GM21529 (cell line): ENCODE measurements around the gene SCN8A.
"Not testable (repeated sequence)": the region's sequence is repeated elsewhere in the genome, so short reads cannot be mapped to it uniquely, and the experiment has no call there.

ENCODE experiments used
- ATAC-seq: cut with Tn5 transposase; IDR thresholded peaks from one replicate; pipeline ENCODE4 v1.9.1; 2021; ENCODE audit not compliant: unreplicated experiment

Gene SCN8A

GRCh38 chr12:51755251-51755650, 164.2 kb downstream of the SCN8A start:
- no peak for ATAC-seq

- no peak for ATAC-seq
Observed at GRCh38 chr12:51759175-51759574, 168.1 kb downstream of the SCN8A start.

- ATAC-seq: no peak
Observed at GRCh38 chr12:51759695-51760094, 168.7 kb downstream of the SCN8A start.

DNA sequence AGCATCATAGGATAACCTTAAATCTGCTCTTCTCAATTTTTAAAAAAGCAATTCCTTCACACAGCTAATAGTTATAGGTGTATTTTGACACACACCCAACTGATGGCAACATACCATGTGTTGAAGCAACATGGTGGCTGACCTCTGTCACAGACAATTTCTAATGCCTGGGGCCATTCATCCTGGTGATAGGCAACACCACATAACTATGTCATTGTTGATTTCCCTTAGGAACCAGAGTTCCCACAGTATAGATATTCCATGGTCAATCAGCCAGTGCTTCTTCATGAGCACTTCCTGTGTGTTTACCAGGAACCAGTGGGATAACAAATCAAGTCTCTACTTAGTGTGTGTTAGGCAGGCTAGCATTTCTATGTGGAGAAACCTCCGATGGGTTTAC, 169.2 kb downstream of the SCN8A start:
- no peak for ATAC-seq

DNA sequence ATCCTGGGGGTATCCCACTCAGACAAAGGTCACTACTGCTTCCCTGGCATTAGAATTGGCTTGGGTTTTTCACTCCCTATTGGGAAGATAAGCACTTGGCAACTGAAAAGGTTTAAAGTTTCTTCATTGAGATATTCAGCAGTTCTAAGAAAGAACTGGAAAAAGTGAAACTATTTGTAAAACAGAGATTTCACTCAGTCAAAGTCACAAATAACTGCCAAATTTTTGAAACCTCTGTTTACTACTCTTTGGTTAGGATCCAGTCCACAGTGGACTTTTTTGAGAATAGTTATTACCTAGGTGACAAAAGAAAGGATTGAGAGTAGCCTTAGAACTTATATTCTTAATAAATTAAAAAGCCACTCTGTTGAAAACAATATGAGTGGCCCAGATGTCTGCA, 172.7 kb downstream of the SCN8A start:
- ATAC-seq: no peak

DNA sequence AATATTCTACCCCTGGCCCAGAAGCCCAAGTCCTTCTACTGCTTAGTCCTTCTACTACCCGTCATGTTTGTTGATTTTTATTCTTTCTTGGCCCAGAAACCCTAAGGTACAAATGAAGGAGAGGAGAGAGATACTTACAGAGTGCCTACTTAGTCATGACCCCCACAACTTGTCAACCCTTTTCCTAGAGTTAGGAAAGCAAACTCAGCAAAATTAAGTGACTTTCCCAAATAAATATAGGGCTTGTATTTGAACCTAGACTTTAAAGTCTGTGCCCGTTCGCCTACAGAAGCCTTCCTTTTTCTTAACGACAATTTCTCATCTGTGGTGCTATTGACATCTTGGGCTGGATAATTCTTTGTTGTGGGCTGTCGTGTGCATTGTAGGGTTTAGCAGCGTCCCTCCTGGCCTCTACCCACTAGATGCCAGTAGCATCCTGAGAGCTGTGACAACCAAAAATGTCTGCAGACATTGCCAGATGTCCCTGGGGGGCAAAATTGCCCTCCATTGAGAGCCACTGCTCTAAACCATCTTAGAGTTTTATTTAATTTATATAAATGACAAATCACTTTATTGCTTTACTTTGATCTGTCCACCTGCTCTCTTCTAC, 175.1 kb downstream of the SCN8A start:
- ATAC-seq: no peak

DNA sequence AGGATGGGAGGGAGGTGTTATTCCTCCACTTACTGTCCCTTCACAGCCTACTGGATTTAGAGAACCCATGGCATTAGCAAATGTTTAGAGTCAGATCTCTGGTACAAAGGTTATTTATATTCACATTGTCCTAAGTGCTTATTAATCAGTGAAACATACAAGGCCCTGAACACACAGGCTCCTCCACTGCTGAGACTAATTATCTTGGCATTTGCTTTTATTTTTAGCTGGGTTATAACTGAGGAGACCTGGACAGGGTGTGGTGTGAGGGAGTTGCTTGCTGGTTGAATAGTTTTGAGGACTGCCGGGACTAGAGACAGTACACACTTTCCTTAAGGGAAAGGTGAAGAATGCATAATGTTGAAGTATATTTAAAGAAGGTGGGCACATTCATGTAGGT, 180.0 kb downstream of the SCN8A start:
- ATAC-seq: no peak

GRCh38 chr12:51773145-51773869, 182.3 kb downstream of the SCN8A start:
- no peak for ATAC-seq

DNA sequence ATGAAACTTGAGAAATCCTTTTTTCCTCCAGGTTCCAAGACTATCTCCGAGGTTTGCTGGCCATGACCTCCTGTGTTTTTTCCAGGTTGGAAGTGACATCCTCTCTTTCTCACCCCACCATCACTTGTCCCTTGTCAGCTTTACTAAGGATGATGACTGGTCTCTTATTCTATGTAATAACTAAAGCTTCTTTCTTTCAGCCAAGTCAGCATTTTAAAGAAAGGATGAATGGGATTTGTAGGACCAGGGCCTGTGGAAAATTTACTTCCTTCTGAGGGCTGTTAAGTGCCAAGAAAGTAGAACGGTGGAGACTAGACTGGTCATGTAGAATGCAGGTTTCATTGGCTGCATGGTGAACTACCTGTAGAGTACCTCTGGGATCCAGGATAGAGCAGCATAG, 183.9 kb downstream of the SCN8A start:
- no peak for ATAC-seq

- ATAC-seq: no peak
Observed at GRCh38 chr12:51777457-51777856, 186.4 kb downstream of the SCN8A start.

GRCh38 chr12:51777973-51778372, 186.9 kb downstream of the SCN8A start:
- no peak for ATAC-seq

DNA sequence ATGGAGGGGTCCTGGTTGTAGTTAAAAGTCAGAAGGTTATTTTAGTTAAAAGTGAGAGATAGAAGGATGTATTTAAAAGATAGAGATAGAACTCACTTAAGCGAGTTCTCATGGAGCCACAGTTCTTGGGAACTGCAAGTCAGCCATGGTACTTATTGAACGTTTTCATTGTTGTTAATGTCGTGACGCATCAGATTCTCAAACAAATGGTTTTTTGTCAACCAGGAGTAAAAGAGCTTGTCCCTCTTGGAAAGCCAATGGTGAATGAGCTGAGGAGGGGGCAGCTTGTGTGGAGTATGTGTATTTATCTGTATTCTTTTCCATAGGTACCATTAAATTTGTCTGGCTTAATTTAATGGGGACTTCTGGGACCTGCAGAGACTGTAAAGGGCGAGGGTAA, 188.8 kb downstream of the SCN8A start:
- ATAC-seq: no peak

DNA sequence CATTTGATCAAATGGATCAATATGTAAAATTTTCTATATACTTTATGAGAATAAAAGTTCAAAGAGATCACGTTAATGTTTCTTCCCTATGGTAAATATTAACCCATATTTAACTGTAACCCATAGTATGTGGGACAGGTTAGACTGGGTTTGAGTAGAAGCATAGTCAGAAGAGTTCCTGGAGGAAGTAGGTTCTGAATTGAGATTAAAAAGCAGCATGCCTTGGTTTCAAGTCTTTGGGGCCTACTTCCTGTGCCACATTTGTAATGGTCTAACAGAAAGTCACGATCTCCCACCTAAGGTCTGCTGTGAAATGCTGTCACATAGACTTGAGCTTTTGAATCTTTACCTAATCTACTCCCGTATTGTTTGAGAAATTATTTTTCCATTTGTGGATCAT, 193.7 kb downstream of the SCN8A start:
- no peak for ATAC-seq

GRCh38 chr12:51785906-51786305, 194.9 kb downstream of the SCN8A start:
- ATAC-seq: no peak

- ATAC-seq: no peak
Observed at GRCh38 chr12:51788876-51789275, 197.8 kb downstream of the SCN8A start.

DNA sequence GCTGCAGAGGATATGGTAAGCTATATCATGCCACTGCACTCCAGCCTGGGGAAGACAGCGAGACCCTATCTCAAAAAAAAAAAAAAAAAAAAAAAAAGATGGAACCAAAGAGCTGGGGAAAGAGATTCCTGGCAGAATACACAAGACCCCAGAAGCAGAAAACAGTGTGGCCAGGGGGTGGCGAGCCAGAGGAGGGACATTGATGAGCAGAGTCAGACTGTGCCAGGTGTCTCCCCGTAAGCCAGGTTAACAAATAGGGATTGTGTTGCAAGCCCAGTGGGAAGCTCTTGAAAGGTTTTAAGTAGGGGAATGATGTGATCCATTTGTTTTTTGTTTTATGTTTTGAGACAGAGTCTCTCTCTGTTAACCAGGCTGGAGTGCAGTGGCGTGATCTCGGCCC, 201.4 kb downstream of the SCN8A start:
- ATAC-seq: no peak

GRCh38 chr12:51793201-51793600, 202.2 kb downstream of the SCN8A start:
- no peak for ATAC-seq

GRCh38 chr12:51797301-51797700, 206.3 kb downstream of the SCN8A start:
- ATAC-seq: no peak

GRCh38 chr12:51798051-51798450, 207.0 kb downstream of the SCN8A start:
- ATAC-seq: not testable (repeated sequence)

GRCh38 chr12:51798501-51798900, 207.5 kb downstream of the SCN8A start:
- no peak for ATAC-seq

- ATAC-seq: no peak
Observed at GRCh38 chr12:51801027-51801426, 210.0 kb downstream of the SCN8A start.

- no peak for ATAC-seq
Observed at GRCh38 chr12:51806896-51807295, 215.9 kb downstream of the SCN8A start.

GRCh38 chr12:51809193-51809592, 218.2 kb downstream of the SCN8A start:
- no peak for ATAC-seq
